Activated T-helper 1 cell treated with anti-CD3 and anti-CD28 coated beads, Interleukin-2, amount 50 U/mL, for 16 hours (primary cell): ENCODE results near the gene MMP25.
"Not testable (repeated sequence)": the region's sequence is repeated elsewhere in the genome, so short reads cannot be mapped to it uniquely, and the experiment has no call there.

Source experiments
- DNase-seq, 2 donors: peaks; one replicate each; pipeline ENCODE4 v3.0.0-alpha.2; 2020; ENCODE audit warnings: low read depth in 1 of 2, low spot score in 1 of 2

MMP25 gene

DNA sequence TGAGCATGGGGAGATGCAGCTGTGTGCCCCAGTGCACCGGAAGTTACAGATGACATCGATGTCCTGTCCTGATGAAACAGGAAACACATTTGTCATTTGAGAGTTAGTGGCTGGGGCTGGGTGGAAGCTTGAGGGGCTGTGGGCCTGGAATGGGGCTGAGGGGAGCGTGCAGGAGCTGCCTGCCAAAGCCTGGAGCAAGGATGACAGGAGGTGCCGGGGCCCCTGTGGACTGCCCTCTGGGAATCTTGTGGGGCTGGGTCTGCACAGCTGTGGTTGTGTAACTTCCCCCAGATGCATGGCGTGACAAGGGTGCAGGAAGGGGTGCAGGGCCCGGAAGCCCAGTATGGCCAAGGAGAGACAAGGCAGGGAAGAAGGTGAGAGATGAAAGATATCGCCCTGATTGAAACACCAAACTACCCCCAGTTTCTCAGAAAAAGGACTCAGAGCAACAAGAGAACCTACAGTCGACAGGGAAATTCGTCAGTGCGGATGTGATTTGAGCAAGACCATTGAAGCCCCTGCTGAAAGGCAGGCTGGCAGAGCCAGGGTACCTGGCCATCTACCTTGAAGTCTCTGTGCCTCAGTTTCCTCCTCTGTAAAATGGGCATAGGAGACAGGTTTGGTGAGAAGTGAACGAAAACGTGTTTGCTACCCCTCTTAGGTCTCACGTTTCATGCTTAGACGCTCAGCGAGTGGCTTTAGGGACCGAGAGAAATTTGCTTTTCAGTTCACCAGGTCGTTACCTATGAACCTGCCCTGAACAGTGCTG, 8.8 kb downstream of the MMP25 start:
- no peak for DNase-seq

DNA sequence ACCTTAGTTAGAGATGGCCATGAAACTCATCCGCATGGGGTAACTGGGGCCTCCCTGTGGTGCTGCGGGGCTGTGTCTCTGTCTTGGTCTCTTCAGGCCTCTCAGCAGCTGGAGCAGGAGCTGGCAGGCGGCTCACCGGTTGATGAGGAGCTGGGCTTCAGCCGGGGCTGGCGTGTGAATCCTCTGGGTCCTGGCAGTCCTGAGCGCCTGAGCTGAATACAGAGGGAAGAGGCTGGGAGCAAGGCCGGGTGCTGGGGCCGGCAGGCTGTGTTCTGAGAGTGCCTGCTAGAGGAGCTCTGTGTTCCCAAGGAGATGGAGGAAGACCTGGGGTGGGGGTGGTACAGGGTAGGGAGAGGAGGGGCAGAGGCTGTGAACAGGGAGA, 9.4 kb downstream of the MMP25 start:
- DNase-seq, result not testable (repeated sequence)

DNA sequence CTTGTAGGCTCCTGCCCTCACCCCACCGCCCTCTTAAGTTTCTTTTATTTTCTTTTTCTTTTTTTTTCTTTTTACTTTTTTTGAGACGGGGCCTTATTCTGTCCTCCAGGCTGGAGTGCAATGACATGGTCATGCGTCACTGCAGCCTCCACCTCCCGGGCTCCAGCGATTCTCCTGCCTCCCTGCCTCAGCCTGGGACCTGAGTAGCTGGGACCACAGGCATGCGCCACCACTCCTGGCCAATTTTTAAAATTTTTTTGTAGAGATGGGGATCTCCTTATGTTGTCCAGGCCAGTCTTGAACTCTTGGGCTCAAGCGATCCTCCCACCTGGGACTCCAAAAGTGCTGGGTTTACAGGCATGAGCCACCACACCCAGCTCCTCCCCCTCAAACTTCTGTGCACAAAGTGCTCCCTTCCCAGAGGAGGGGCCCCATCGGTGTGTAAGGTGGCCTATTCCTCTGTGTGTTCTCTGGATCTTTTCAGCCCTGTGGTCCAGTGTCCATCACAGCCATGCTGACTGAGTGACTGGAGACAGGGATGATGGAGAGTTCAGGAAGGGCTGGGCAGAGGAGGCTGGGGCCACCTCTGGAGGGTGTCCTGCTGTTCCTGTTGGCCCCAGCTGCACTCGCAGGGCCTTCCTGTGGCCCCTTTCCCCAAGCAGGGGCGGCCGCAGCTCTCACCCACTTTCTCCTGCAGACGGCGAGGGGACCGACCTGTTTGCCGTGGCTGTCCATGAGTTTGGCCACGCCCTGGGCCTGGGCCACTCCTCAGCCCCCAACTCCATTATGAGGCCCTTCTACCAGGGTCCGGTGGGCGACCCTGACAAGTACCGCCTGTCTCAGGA, 10.2 kb downstream of the MMP25 start:
- DNase-seq, result no peak

DNA sequence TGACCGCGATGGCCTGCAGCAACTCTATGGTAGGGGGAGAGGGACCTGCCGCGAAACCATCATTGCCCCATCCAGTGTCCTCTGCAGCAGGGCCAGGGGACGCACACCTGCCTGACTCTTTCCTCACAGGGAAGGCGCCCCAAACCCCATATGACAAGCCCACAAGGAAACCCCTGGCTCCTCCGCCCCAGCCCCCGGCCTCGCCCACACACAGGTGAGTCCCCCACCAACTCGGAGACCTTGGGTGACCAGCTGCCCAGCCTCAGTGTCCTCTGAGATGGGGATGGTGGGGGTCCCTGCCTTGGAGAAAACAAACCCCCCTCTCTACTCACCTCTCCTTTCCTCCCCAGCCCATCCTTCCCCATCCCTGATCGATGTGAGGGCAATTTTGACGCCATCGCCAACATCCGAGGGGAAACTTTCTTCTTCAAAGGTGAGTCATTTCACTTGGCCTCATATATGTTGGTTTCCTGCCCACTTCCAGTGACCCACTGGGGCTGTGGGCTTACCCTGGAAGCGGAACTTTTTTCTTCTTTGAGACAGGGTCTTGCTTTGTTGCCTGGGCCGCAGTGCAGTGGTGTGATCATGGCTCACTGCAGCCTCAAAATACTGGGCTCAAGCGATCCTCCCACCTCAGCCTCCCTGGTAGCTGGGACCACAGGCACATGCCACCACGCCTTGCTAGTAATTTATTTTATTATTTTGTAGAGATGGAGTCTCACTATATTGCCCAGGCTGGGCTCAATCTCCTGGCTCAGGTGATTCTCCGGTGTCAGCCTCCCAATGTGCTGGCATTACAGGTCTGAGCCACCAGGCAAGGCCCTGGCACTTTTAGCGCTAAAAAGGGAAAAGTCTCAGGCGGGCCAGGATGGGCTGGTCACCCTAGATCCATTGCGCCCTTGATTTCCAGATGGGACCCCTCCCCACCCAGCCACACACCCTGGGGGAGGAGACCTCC, 11.1 kb downstream of the MMP25 start:
- DNase-seq, result no peak

DNA sequence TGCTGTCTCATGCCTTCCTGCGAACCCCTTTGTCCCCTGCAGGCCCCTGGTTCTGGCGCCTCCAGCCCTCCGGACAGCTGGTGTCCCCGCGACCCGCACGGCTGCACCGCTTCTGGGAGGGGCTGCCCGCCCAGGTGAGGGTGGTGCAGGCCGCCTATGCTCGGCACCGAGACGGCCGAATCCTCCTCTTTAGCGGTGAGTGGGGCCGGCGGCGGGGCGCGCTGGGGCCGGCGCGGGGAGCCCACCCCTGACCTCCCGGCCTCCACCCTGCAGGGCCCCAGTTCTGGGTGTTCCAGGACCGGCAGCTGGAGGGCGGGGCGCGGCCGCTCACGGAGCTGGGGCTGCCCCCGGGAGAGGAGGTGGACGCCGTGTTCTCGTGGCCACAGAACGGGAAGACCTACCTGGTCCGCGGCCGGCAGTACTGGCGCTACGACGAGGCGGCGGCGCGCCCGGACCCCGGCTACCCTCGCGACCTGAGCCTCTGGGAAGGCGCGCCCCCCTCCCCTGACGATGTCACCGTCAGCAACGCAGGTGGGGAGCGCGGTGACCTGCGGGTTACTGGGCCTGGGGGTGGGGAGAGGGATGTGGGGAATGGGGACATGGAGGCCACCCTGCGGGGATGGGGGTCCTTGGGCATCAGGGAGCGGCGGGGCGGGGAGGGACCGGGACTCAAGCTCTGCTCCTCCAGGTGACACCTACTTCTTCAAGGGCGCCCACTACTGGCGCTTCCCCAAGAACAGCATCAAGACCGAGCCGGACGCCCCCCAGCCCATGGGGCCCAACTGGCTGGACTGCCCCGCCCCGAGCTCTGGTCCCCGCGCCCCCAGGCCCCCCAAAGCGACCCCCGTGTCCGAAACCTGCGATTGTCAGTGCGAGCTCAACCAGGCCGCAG, 12.0 kb downstream of the MMP25 start:
- no peak for DNase-seq

DNA sequence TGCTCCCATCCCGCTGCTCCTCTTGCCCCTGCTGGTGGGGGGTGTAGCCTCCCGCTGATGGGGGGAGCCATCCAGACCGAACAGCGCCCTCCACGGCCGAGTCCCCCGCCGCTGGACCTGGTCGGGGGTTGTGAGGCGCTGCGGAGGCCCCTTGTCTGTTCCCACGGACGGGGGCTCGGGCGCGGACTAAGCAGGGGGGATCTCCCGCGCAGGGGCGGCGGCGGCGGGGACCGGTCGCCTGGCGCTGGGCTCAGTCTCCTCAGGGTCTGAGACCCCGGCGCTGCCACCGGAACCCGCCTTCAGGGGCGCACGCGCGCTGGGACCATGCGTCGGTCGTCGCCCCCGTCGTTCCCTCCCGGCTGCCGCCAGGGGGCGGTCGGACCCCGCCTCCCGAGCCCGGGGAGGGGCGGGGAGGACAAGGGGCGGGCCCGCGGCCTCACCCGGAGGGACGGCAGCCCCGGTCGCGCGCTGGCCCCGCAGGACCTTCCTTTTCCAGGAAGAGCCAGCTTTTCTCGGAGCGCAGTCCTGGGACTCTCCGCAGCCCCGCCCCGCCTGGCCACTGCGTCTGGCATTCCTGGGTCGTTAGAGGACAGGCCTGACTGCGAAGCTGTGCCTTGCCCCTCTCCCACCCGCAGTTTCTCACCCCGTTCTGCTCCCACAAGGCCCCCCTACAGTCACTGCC, 12.8 kb downstream of the MMP25 start:
- DNase-seq, result peak; percentile 68 to 87

DNA sequence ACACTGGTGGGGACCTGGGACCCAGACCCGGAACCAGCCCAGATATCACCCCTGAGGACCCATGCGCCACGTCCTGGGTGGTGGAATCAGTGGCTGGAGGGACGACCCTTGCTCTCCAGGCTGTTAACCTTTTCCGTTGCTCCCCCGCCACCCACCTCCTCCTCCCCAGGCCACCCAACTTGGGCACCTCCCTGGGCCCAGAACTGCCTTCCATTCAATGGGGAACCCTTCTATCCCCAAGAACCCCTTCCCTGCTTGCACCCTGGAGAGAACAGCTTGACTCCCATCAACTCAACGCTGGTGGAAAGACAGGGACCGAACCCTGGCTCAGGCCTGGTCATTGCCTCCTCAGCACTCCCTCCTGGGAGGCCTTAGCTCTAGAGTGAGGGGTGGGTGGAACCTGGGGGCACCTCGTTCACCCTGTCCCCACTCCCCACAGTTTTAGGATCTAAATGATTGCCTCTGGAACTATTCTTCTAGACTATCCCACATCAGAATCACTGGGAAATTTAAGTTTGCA, 13.4 kb downstream of the MMP25 start:
- DNase-seq, result no peak

DNA sequence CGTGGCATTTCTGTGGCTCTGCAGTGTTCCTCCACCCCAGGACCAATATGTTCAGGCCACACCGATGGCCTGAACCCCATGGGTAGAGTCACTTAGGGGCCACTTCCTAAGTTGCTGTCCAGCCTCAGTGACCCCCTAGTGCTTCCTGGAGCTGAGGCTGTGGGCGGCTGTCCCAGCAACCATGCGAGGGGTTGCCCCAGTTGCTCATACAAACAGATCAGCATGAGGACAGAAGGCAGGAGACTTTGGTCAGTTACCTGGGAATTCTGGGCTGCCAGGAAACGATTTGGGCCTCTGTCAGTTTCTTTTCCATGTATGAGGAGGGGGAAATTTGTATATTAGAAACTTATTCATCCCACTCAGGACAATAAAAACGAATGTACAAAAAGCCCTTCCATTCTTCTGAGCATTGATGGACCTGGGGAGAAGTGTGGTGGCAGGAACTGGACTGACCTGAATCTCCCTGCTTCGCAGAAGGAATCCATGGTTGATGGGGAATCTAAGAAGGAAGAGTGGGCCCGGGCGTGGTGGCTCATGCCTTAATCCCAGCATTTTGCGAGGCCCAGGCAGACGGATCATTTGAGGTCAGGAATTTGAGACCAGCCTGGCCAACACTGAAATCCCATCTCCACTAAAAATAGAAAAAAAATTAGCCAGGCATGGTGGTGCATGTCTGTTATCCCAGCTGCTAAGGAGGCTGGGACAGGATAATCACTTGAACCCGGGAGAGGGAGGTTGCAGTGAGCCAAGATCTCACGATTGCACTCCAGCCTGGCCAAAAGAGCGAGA, 14.2 kb downstream of the MMP25 start:
- no peak for DNase-seq

DNA sequence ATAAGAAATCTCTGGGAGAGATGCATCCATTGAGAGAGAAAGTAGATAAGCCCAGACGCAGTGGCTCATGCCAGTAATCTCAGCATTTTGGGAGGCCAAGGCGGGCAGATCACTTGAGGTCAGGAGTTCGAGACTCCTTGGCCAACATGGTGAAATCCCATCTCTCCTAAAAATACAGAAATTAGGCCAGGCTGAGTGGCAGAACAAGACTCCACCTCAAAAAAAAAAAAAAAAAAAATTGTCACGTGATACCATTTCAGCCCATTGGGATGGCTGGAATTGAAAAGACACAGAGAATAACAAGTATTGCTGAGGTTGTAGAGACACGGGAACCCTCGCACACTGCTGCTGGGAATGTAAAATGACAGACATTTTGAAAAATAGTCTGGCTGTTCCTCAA, 16.2 kb downstream of the MMP25 start:
- DNase-seq, result no peak

DNA sequence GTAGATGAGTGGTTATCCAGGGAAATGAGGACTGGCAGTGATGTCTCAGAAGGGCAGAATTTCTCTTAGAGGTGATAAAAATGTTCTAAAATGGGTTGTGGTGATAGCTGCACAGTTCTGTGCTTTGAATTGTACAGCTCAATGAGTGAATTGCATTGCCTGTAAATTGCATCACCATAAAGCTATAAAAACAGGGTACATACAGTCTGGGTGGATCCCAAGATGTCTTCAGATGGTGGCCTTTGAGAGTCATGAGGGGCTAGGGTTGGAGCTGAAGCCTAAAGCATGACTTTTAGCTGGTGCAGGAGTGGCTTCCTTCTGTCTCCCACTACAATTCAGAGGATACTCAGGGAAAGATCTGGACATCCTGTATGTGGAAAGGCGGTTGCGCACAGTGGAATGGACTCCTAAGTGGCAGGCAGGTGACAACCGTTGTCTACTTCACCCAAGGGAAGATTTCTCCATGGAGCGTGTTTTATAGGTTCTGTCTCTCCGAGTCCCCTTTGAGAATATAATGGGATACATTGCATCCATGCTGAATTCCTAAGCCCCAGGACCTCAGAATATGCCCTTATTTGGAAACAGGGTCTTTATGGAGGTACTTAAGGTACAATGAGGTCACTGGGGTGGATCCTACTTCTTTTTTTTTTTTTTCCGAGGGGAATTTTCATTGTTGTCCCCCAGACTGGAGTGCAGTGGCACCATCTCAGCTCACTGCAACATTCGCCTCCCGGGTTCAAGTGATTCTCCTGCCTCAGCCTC, 17.4 kb downstream of the MMP25 start:
- DNase-seq, result no peak

DNA sequence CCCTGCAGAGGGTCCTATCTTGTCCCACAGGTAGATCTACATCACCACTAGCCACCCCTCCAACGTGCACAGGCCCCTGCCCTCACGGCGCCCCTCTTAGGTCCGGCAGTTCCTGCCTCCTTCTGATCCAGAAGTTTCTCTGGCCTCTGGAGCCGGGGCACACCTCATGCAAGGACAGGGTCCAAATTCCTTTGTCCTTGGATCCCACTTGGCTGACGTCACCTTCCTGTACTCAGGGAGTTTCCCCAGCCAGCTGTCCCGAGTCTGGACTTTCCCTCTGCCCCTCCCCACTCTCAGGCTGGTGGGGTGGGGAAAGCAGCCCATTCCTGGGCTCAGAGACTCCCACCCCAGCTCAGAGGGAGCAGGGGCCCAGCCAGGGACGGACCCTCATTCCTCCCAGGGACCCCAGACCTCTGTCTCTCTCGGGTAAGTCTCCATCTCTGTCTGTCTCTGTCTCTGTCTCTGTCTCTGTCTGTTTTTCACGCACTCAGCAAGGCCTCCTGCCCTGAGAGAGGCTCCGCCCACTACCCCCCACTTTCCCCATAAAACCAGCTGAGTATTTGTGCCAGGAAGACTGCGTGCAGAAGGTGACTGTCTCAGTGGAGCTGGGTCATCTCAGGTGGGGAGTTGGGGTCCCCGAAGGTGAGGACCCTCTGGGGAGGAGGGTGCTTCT, 18.8 kb downstream of the MMP25 start, which contains the start of gene IL32:
IL32 (plus strand) TSS at position 572 of the 673 bp plus-strand sequence. CDS start 172 bp downstream, outside the sequence.
- DNase-seq, result peak; percentile 50 to 51

DNA sequence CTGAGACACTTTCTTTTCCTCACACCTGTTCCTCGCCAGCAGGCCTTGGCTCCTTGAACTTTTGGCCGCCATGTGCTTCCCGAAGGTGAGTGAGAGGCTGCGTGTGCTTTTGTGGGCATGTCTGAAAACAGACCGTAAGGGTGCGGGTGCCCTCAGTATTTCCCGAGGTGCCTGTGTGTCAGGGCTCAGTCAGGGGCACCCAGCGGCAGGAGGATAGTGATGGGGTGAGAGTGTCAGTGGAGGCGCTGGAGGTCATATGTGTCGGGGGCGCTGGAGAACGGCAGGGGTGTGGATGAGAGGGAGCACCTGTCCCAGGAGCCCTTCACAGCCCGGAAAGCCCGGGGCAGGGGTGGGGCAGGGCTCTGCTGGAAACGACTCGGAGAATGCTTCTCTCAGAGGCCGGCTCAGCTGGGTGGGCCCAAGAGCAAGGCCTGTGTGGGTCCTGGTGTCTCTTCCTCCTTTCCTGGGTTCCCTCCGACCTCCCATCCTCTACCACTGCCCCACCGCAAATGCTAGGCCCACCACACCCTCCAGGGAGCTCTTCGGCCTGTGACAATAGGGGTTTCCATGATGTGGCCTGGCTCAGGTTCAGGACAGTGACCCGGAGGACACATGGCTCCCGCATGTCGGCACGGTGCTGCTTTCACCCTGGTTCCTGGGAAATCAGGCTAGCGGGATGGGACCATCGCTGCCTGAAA, 19.5 kb downstream of the MMP25 start:
- no peak for DNase-seq

DNA sequence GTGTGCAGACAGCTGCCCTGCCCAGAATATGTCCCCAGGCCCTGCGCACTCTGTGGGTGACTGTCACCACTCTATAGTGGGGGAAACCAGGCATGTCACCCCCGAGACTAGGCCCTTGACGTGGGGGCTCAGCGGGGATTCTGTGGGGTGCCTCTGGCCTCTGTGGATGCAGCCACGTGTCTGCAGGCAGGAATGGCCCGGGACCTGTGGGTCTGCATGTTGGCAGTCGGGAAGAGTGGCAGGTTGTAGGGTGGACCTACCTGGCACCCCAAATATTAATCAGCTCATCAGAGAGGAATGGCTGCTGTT, 20.0 kb downstream of the MMP25 start:
- DNase-seq, result no peak

DNA sequence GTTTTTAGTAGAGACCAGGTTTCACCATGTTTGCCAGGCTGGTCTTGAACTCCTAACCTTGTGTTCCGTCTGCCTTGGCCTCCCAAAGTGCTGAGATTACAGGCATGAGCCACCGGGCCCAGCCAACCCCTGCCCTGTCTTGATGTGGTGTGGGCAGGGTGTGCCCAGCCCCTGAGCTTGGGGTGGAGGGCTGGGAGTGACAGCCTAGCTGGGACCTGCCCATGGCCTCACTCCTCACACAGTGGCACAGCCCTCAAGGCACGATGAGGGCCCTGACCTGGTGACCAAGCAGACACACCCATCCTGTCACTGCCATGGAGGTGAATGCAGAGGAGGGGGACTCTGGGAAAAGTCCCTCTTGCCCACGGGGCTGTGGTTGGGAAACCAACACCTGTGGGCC, 22.1 kb downstream of the MMP25 start:
- no peak for DNase-seq

DNA sequence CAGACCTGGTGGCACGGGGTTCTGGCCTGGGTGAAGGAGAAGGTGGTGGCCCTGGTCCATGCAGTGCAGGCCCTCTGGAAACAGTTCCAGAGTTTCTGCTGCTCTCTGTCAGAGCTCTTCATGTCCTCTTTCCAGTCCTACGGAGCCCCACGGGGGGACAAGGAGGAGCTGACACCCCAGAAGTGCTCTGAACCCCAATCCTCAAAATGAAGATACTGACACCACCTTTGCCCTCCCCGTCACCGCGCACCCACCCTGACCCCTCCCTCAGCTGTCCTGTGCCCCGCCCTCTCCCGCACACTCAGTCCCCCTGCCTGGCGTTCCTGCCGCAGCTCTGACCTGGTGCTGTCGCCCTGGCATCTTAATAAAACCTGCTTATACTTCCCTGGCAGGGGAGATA, 22.8 kb downstream of the MMP25 start:
- not testable (repeated sequence) for DNase-seq

DNA sequence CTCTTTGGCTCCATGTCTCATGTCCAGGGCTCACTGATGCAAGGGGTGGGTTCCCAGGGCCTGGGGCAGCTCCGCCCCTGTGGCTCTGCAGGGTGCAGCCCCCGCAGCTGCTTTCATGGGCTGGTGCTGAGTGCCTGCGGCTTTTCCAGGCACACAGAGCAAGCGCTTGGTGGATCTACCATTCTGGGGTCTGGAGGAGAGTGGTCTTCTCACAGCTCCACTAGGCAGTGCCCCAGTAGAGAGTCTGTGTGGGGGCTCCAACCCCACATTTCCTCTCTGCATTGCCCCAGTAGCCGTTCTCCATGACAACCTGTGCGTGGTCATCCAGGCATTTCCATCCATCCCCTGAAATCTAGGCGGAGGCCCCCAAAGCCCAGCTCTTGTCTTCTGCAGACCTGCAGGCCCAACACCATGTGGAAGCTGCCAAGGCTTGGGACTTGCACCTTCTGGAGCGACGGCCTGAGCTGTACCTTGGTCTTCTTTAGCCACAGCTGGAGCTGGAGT, 24.3 kb downstream of the MMP25 start:
- no peak for DNase-seq

DNA sequence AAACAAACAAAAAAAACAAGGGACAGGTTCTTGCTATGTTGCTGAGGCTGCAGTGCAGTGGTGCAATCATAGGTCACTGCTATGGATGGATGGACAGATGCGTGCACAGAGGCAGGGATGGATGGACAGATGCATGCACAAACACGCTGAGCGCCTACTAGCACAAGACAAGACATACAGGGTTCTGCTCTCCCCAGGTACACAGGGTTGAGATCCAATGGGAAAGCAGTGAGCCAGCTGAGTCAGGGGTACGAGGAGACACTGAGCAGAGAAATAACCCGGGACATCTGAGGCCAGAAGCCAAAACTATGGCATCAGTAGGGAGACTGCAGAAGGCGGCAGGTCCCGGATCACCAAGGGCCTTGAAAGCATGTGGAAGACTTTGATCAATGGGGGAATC, 25.3 kb downstream of the MMP25 start:
- DNase-seq, result no peak
